Peyer's patch (tissue), 4 donors: ENCODE results near the gene MTRR.

ENCODE experiments used
- CTCF ChIP-seq, 6 experiments: fragments of 450-650 bp in 4 of 6; fragments of 200-600 bp in 2 of 6; sonication (generic) in 1 of 6; IDR thresholded peaks; one replicate each; pipeline ENCODE4 v1.5.1; 2017 to 2019; ENCODE audit warnings: antibody characterized with exemption in 6 of 6, mild to moderate bottlenecking in 3 of 6, moderate library complexity in 1 of 6
- POLR2A ChIP-seq, 2 donors: fragments of 450-650 bp; IDR thresholded peaks; one replicate each; pipeline ENCODE4 v1.5.1; 2017; ENCODE audit warnings: antibody characterized with exemption in 2 of 2, mild to moderate bottlenecking in 2 of 2, moderate library complexity in 2 of 2

DNA sequence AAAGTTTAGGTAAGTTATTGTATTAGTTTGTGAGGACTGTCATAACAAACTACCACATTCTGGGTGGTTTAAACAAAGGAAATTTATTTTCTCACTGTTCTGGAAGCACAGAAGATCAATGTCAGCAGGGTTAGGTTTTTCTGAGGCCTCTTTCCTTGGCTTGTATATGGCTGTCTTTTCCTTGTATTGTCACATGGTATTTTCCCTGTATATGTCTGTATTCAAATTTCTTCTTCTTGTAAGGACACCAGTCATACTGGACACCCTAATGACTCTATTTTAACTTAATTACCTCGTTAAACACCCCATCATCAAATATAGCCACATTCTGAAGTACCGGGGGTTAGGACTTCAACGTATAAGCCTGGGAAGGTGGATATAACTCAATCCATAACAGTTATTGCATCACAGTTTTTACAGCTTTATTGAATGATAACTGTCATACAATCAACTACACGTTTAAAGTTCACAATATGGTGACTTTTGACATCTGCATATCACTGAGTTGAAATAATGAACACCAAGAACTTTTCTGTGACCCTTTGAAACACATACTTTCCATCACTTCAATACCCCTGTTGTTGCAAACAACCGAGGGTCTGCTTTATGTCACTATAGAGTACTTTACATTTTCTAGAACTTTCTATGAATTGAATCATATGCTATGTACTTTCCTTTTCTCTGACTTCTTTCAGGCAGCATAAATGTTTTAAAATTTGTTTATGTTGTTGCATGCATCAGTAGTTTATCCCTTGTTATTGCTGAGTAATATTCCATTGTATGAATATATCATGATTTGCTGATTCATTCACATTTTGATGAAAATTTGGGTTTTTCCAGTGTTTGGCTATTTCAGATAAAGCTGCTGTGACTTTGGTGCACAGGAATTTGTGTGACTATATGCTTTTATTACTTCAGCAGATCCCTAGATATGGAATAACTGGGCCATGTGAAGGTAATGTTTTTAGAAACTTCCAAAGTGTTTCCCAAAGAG is 48.5 kb downstream of the MTRR start:
- TF ChIP-seq CTCF (IDR thresholded peaks at IDR 0.05) = no peak
- TF ChIP-seq POLR2A (IDR thresholded peaks at IDR 0.05) = no peak
